SU-DHL-6 (cell line): Measurements from ENCODE around the gene ACTR5.

Source experiments
- H2AFZ ChIP-seq: fragments of 200-600 bp; sonication (generic); 2 replicates; pipeline ENCODE4 v1.6.1; 2014; ENCODE audit warnings: low read depth, mild to moderate bottlenecking, moderate library complexity, mixed read lengths, antibody characterized with exemption, low read length; ENCODE audit not compliant: severe bottlenecking
- H3F3A ChIP-seq: fragments of 200-600 bp; shearing (Covaris generic); 2 replicates; pipeline ENCODE4 v1.6.0; 2016; ENCODE audit warnings: antibody characterized with exemption, mild to moderate bottlenecking; ENCODE audit not compliant: insufficient read depth
- H3K27ac ChIP-seq: fragments of 200-600 bp; sonication (generic); 2 replicates; pipeline ENCODE4 v1.5.1; 2016; ENCODE audit warnings: low read depth, mild to moderate bottlenecking, low read length, moderate library complexity, mixed read lengths
- H3K27me3 ChIP-seq: fragments of 200-600 bp; sonication (generic), shearing (Covaris generic); 2 replicates; pipeline ENCODE4 v1.6.0; 2014; ENCODE audit warnings: mild to moderate bottlenecking, low read length
- H3K36me3 ChIP-seq: fragments of 200-600 bp; sonication (generic); 2 replicates; pipeline ENCODE4 v1.6.1; 2014; ENCODE audit warnings: mild to moderate bottlenecking, low read length, mixed read lengths
- H3K4me2 ChIP-seq: fragments of 300-600, 200-600 bp; shearing (Covaris generic), sonication (generic); 2 replicates; pipeline ENCODE4 v1.6.0; 2014; ENCODE audit warnings: low read length, low read depth, mild to moderate bottlenecking; ENCODE audit not compliant: poor library complexity, severe bottlenecking
- H3K4me3 ChIP-seq: fragments of 200-600 bp; sonication (generic); 2 replicates; pipeline ENCODE4 v1.5.1; 2014; ENCODE audit warnings: antibody characterized with exemption, low read length, mild to moderate bottlenecking, mixed read lengths; ENCODE audit not compliant: insufficient read depth, poor library complexity, severe bottlenecking
- H3K79me2 ChIP-seq: fragments of 200-600 bp; sonication (generic); 2 replicates; pipeline ENCODE4 v1.6.1; 2014; ENCODE audit warnings: mild to moderate bottlenecking, low read length, moderate library complexity; ENCODE audit not compliant: insufficient read depth
- H3K9ac ChIP-seq: fragments of 200-600 bp; sonication (generic); 2 replicates; pipeline ENCODE4 v1.7.0; 2014; ENCODE audit warnings: mild to moderate bottlenecking, low read length
- H3K9me2 ChIP-seq: fragments of 200-600 bp; sonication (generic); replicated peaks from 2 replicates; pipeline ENCODE4 v1.6.1; 2014; ENCODE audit warnings: low read length; ENCODE audit not compliant: insufficient read depth
- H3K9me3 ChIP-seq: fragments of 200-600 bp; sonication (generic); 2 replicates; pipeline ENCODE4 v1.6.1; 2014; ENCODE audit warnings: low read length, mixed read lengths; ENCODE audit not compliant: insufficient read depth
- H4K20me1 ChIP-seq: fragments of 200-600 bp; sonication (generic); 2 replicates; pipeline ENCODE4 v1.6.1; 2014; ENCODE audit warnings: low read depth, mild to moderate bottlenecking, antibody characterized with exemption, low read length, moderate library complexity, mixed read lengths
- EZH2phosphoT487 ChIP-seq: fragments of 200-600 bp; sonication (generic), shearing (Covaris generic); conservative IDR thresholded peaks from 2 replicates; pipeline ENCODE4 v1.6.1; 2018; ENCODE audit warnings: mild to moderate bottlenecking, antibody characterized with exemption, low read length, moderate library complexity, mixed read lengths
- TF ChIP-seq, protein P1 (sequence below): fragments of 200-600 bp; sonication (generic); IDR thresholded peaks from one replicate; pipeline ENCODE4 v1.5.1; 2017; ENCODE audit warnings: antibody characterized with exemption, mild to moderate bottlenecking, low read length, moderate library complexity; ENCODE audit not compliant: insufficient read depth, poor library complexity, severe bottlenecking

ACTR5 gene

DNA sequence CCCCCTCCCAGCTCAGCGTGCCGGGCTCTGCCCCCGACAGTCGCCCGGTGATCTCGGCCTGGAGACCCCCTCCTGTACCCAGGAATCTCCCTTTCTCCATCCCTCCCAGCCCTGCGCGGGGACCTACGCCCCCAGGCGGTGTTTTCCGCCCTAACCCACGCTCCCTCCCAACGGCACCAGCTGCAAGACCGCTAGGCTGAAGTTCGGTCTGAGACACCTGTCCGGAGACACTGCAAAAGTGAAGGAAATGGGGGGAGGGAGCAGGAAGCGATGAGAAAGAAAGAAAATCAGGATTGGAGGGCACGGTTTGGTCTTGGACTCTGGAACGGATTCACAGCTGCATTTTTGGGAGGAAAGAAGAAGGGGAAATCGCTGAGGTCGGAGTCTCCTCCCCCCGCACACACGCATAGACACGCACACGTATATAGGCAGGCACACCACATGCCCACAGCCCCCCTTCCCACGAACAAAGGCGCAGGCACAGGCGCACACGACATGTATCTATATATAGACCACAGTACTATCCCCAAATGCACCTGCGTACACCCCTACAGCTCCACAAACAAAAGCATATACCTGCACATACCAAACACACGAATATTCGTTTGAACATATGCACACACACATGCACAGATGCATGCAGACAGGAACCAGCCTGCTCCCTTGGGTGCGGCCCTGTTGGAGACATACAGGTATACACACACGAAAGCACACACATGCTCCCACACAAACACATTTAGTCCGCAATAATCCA is 22.9 kb upstream of the ACTR5 start:
- Histone ChIP-seq H3K79me2 (no peaks in the 10 kb centered on the region), H3K4me2 (no peak overlapping the region), H3K4me3 (no peak overlapping the region), H3K9ac (no peak overlapping the region), H3K9me3 (no peaks in the 10 kb centered on the region), H2AFZ (no peak overlapping the region), H3K9me2 (no peaks in the 10 kb centered on the region), H4K20me1 (no peaks in the 10 kb centered on the region), H3K36me3 (no peaks in the 10 kb centered on the region), H3F3A (no peaks in the 10 kb centered on the region), H3K27ac (no peak overlapping the region), H3K27me3 (no peaks in the 10 kb centered on the region)
- no peak for TF ChIP-seq EZH2phosphoT487
- TF ChIP-seq, protein P1, sequence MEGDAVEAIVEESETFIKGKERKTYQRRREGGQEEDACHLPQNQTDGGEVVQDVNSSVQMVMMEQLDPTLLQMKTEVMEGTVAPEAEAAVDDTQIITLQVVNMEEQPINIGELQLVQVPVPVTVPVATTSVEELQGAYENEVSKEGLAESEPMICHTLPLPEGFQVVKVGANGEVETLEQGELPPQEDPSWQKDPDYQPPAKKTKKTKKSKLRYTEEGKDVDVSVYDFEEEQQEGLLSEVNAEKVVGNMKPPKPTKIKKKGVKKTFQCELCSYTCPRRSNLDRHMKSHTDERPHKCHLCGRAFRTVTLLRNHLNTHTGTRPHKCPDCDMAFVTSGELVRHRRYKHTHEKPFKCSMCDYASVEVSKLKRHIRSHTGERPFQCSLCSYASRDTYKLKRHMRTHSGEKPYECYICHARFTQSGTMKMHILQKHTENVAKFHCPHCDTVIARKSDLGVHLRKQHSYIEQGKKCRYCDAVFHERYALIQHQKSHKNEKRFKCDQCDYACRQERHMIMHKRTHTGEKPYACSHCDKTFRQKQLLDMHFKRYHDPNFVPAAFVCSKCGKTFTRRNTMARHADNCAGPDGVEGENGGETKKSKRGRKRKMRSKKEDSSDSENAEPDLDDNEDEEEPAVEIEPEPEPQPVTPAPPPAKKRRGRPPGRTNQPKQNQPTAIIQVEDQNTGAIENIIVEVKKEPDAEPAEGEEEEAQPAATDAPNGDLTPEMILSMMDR, result no peak

DNA sequence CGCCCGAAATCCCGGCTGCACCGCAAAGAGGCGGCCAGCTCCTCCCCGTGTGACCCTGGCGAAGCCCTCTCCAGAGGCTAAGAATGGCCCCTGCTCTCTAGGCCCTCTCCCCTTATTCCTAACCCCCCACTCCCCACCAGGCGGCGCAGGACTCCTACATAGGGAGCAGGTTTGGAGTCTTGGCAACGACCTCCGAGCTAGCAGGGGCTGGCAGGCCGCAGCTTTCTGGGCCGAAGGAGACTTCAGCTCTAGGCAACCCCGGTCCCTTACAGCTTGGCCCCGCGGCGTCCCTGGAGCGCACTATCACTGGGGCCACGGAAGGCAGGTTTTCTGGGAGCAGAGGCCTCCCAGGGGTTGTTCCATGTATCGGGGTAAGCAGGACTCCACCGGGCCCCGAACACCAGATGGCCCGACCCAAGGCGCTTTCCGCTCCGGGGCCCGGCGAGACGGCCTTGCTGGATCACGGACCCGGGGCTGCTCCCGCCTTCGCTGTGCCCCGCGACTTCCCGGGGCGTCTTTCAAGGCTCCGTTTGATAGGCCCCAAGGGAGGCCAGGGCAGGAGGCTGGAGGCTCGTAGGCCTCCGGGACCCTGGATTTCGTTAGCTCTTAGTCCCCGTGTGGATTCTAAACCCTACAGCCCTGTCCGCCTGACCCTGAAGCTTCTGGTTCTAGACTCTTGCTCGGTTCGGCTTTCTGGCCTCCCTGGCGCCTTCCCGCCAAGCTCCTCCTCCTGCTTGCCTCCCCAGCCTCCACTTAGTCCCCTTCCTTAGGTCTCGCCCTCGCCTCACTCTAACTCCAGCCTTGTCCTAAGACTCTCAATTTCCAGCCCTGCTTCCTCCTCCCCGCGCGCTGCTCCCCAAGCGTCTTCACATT is 22.1 kb upstream of the ACTR5 start:
- H3K9me3 ChIP-seq, result no peaks in the 10 kb centered on the region
- no peaks in the 10 kb centered on the region for H3K9me2 ChIP-seq
- no peak overlapping the region for H3K4me3 ChIP-seq
- H3F3A ChIP-seq, result no peaks in the 10 kb centered on the region
- H3K4me2 ChIP-seq, result no peak overlapping the region
- no peaks in the 10 kb centered on the region for H3K79me2 ChIP-seq
- H3K36me3 ChIP-seq, result no peaks in the 10 kb centered on the region
- H3K27ac ChIP-seq, result no peak overlapping the region
- H4K20me1 ChIP-seq, result no peaks in the 10 kb centered on the region
- TF ChIP-seq, protein P1, result no peak
- TF ChIP-seq EZH2phosphoT487, result no peak
- H2AFZ ChIP-seq, result no peak overlapping the region
- H3K27me3 ChIP-seq, result no peaks in the 10 kb centered on the region
- H3K9ac ChIP-seq, result no peak overlapping the region

DNA sequence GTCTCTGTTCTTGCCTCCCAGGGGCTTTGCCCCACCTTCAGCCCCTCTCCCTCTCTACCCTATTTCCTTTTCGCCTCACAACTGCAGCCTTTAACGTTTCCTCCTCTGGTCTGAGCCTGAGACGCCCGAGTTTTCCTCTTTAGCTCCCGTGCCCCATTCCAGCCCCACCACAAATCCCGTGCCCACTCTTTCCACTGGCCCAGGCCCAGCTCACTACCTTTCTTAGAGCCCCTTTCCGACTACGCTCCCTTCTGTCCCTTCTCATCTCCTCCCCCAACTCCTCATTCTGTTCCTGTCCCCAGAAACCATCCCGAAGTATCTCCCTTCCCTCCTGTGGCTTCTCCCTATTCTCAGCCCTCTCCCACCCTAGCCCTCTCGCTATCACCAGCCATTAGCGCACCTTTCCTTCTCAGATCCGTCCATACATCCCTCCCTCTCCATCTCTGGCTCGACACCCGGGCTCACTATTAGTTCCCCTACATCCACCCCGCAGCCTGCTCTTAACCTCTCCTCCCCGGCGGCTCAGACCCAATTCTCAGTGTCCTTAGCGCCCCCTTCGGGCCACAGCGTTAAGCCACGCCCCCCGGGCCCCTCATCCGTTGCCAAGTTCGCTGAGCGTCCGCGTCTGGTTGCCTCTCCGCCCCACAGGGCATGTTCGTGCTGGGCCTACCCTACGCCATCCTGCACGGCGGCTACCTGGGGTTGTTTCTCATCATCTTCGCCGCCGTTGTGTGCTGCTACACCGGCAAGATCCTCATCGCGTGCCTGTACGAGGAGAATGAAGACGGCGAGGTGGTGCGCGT is 21.3 kb upstream of the ACTR5 start:
- Histone ChIP-seq H3K4me2 (no peak overlapping the region), H3K9me3 (no peaks in the 10 kb centered on the region), H4K20me1 (no peaks in the 10 kb centered on the region), H3K79me2 (no peaks in the 10 kb centered on the region), H3K9me2 (no peaks in the 10 kb centered on the region), H3K9ac (no peak overlapping the region), H3K36me3 (no peaks in the 10 kb centered on the region), H3F3A (no peaks in the 10 kb centered on the region), H3K27ac (no peak overlapping the region), H3K4me3 (no peak overlapping the region), H2AFZ (no peak overlapping the region), H3K27me3 (no peaks in the 10 kb centered on the region)
- TF ChIP-seq, protein P1, result no peak
- no peak for TF ChIP-seq EZH2phosphoT487
